Osteoblast (primary cell): ENCODE measurements around the gene ADGRD2. TPM values are rescaled to one million over a fixed set of nuclear protein-coding genes. Genes with fewer than 3 reads are reported as not detected.

ENCODE experiments used
- DNase-seq: peaks from one replicate; pipeline ENCODE4 v3.0.0; 2011; ENCODE audit warnings: low spot score, mixed read lengths; ENCODE audit not compliant: insufficient read length; ENCODE audit errors: missing footprints
- H2AFZ ChIP-seq: 2 replicates; pipeline ENCODE4 v1.6.0; 2011; ENCODE audit warnings: mild to moderate bottlenecking, low read length
- H3K27ac ChIP-seq: 2 replicates; pipeline ENCODE4 v1.5.1; 2011; ENCODE audit warnings: mild to moderate bottlenecking, low read depth, low read length, moderate library complexity
- H3K27me3 ChIP-seq: 2 replicates; pipeline ENCODE4 v1.6.0; 2012; ENCODE audit warnings: mild to moderate bottlenecking, control low read depth, inconsistent platforms, low read length, moderate library complexity; ENCODE audit not compliant: insufficient read depth
- H3K36me3 ChIP-seq: 2 replicates; pipeline ENCODE4 v1.5.1; 2011; ENCODE audit warnings: mild to moderate bottlenecking, low read length, control low read depth, moderate library complexity; ENCODE audit not compliant: insufficient read depth
- H3K4me1 ChIP-seq: 2 replicates; pipeline ENCODE4 v1.5.1; 2011; ENCODE audit warnings: mild to moderate bottlenecking, low read length, control low read depth, moderate library complexity; ENCODE audit not compliant: insufficient read depth
- H3K4me2 ChIP-seq: 2 replicates; pipeline ENCODE4 v1.6.0; 2011; ENCODE audit warnings: mild to moderate bottlenecking, low read length; ENCODE audit not compliant: insufficient read depth
- H3K4me3 ChIP-seq: fragments of 200-600 bp; sonication (generic); 3 replicates; pipeline ENCODE4 v1.5.1; 2012; ENCODE audit warnings: mild to moderate bottlenecking, low read length, inconsistent platforms; ENCODE audit not compliant: insufficient read depth
- H3K79me2 ChIP-seq: 2 replicates; pipeline ENCODE4 v1.6.0; 2012; ENCODE audit warnings: mild to moderate bottlenecking, low read length, control low read depth, inconsistent platforms; ENCODE audit not compliant: insufficient read depth
- H3K9me3 ChIP-seq: 2 replicates; pipeline ENCODE4 v1.5.1; 2011; ENCODE audit warnings: low read depth, low read length, control low read depth
- H4K20me1 ChIP-seq: 2 replicates; pipeline ENCODE4 v1.6.0; 2012; ENCODE audit warnings: mild to moderate bottlenecking, low read length, control low read depth; ENCODE audit not compliant: insufficient read depth
- CTCF ChIP-seq: IDR thresholded peaks from 2 replicates; pipeline ENCODE4 v1.5.1; 2011; ENCODE audit warnings: mild to moderate bottlenecking, low read depth, low read length, moderate library complexity; ENCODE audit errors: extremely low read depth
- total RNA-seq: library from RNA; depleted of rRNA; stranded (reverse); fragments of >200 nt; gene quantifications from 2 replicates; pipeline ENCODE4 v1.2.3, GENCODE V29; 2012

ADGRD2 gene
- total RNA-seq, 1 donor: not detected

GRCh38 chr9:124477648-124478285 lies 27.5 kb downstream of the ADGRD2 start:
- Histone ChIP-seq H3K9me3 (no peaks in the 10 kb centered on the region), H2AFZ (no peak overlapping the region), H3K36me3 (no peaks in the 10 kb centered on the region), H4K20me1 (no peaks in the 10 kb centered on the region), H3K4me2 (no peak overlapping the region), H3K27me3 (peaks cover 30% of the 10 kb centered on the region), H3K79me2 (no peaks in the 10 kb centered on the region), H3K27ac (no peak overlapping the region), H3K4me1 (no peaks in the 10 kb centered on the region), H3K4me3 (no peak overlapping the region)
- TF ChIP-seq CTCF: no peak
- no peak for DNase-seq

- H3K79me2 ChIP-seq: no peaks in the 10 kb centered on the region
- TF ChIP-seq CTCF: no peak
- H3K9me3 ChIP-seq: no peaks in the 10 kb centered on the region
- H2AFZ ChIP-seq: no peak overlapping the region
- no peaks in the 10 kb centered on the region for H3K4me1 ChIP-seq
- H3K27ac ChIP-seq: no peak overlapping the region
- H3K27me3 ChIP-seq: peaks cover 26% of the 10 kb centered on the region
- no peak for DNase-seq
- H3K36me3 ChIP-seq: no peaks in the 10 kb centered on the region
- H3K4me2 ChIP-seq: no peak overlapping the region
- no peak overlapping the region for H3K4me3 ChIP-seq
- no peaks in the 10 kb centered on the region for H4K20me1 ChIP-seq
These were observed 28.1 kb downstream of the ADGRD2 start for GRCh38 chr9:124478354-124478753.

GRCh38 chr9:124479371-124479770 lies 29.1 kb downstream of the ADGRD2 start:
- Histone ChIP-seq H3K79me2 (no peaks in the 10 kb centered on the region), H3K4me3 (no peak overlapping the region), H3K9me3 (no peaks in the 10 kb centered on the region), H3K4me2 (no peak overlapping the region), H2AFZ (no peak overlapping the region), H3K27ac (no peak overlapping the region), H3K4me1 (no peaks in the 10 kb centered on the region), H4K20me1 (peaks cover 4% of the 10 kb centered on the region), H3K36me3 (no peaks in the 10 kb centered on the region), H3K27me3 (peaks cover 29% of the 10 kb centered on the region)
- TF ChIP-seq CTCF: no peak
- DNase-seq: no peak

- DNase-seq: no peak
- Histone ChIP-seq H3K4me1 (no peaks in the 10 kb centered on the region), H3K4me3 (no peak overlapping the region), H3K79me2 (no peaks in the 10 kb centered on the region), H3K36me3 (no peaks in the 10 kb centered on the region), H4K20me1 (peaks cover 4% of the 10 kb centered on the region), H3K27ac (no peak overlapping the region), H2AFZ (no peak overlapping the region), H3K27me3 (peaks cover 33% of the 10 kb centered on the region), H3K9me3 (no peaks in the 10 kb centered on the region), H3K4me2 (no peak overlapping the region)
- no peak for TF ChIP-seq CTCF
These were observed 29.8 kb downstream of the ADGRD2 start for GRCh38 chr9:124479947-124480620.
